K562 (cell line): Measurements from ENCODE around the gene DAG1.

Experiments used
- CEBPB ChIP-seq: fragments of 450-650 bp; IDR thresholded peaks from 2 replicates; pipeline ENCODE4 v1.6.1; 2016; ENCODE audit warnings: missing genetic modification characterization, missing compliant biosample characterization
- EP300 ChIP-seq: IDR thresholded peaks from 2 replicates; pipeline ENCODE4 v1.6.1; 2012; ENCODE audit warnings: low read length, improper control_type of control experiment
- GTF2B ChIP-seq: IDR thresholded peaks from 2 replicates; pipeline ENCODE4 v1.6.1; 2011; ENCODE audit not compliant: insufficient read length; ENCODE audit errors: extremely low read depth
- POLR2AphosphoS5 ChIP-seq: IDR thresholded peaks from 2 replicates; pipeline ENCODE4 v1.6.1; 2011; ENCODE audit warnings: mild to moderate bottlenecking, low read depth, low read length, moderate library complexity; ENCODE audit not compliant: control insufficient read depth, insufficient read depth
- RCOR1 ChIP-seq, 2 experiments: IDR thresholded peaks; 2 replicates each; pipeline ENCODE4 v1.6.1; 2012; ENCODE audit warnings: low read depth in 2 of 2, low read length in 2 of 2, borderline replicate concordance in 1 of 2, improper control_type of control experiment in 1 of 2
- SMC3 ChIP-seq: conservative IDR thresholded peaks from 2 replicates; pipeline ENCODE4 v1.6.1; 2011; ENCODE audit warnings: low read depth, low read length, improper control_type of control experiment; ENCODE audit not compliant: insufficient read depth
- SPI1 ChIP-seq: IDR thresholded peaks from 2 replicates; pipeline ENCODE4 v1.6.1; 2011; ENCODE audit warnings: low read depth, low read length, control low read depth, borderline replicate concordance
- ZBTB40 ChIP-seq, 2 experiments: fragments of 450-650 bp in 1 of 2; sonication (generic) in 1 of 2; formaldehyde crosslinking in 1 of 2; IDR thresholded peaks; 2 replicates each; pipeline versions ENCODE4 v1.7.1 to v1.9.0; 2016 to 2022; ENCODE audit warnings: inconsistent platforms in 1 of 2, mild to moderate bottlenecking in 1 of 2, missing genetic modification reagents in 1 of 2

- no peak for TF ChIP-seq SMC3
- TF ChIP-seq POLR2AphosphoS5, result no peak
- no peak for TF ChIP-seq ZBTB40 (IDR thresholded peaks at IDR 0.05)
- TF ChIP-seq ZBTB40 (CRISPR knock-in tag; IDR thresholded peaks at IDR 0.05), result no peak
- no peak for TF ChIP-seq CEBPB
- no peak for TF ChIP-seq SPI1
- TF ChIP-seq RCOR1 (IDR thresholded peaks at IDR 0.05; ENCODE audit: borderline replicate concordance in 1 of 2, low read depth in 2 of 2, low read length in 2 of 2), result no peak
- TF ChIP-seq EP300, result no peak
- no peak for TF ChIP-seq GTF2B
Measured at GRCh38 chr3:49567406-49567805, 97.3 kb downstream of the DAG1 start.
